Activated CD8-positive, alpha-beta memory T cell treated with anti-CD3 and anti-CD28 coated beads, Interleukin-2, amount 10 ng/mL, durations not matched to agents 7 days and 5 days (primary cell): ENCODE data around the gene GPR173. TPM values are rescaled to one million over a fixed set of nuclear protein-coding genes. Genes with fewer than 3 reads are reported as not detected.

Source experiments
- ATAC-seq: fragments of 150-1000 bp; cut with Tn5 transposase; one replicate; pipeline ENCODE4 v1.10.0; 2021; ENCODE audit warnings: moderate library complexity
- CTCF ChIA-PET: fragments of 350-600 bp; sonication (Branson Sonifier 250); formaldehyde crosslinking; loops from one replicate; lab custom pipeline; 2021; ENCODE audit warnings: antibody characterized with exemption; lab: Charles Lee
- DNase-seq: peaks from one replicate; pipeline ENCODE4 v3.0.0-alpha.2; 2020
- H3K27ac Mint-ChIP-seq: one replicate; pipeline ENCODE4 v1.8.0; 2021; ENCODE audit warnings: mild to moderate bottlenecking, mixed read lengths
- H3K27me3 Mint-ChIP-seq: one replicate; pipeline ENCODE4 v1.8.0; 2021; ENCODE audit warnings: mixed read lengths
- H3K36me3 Mint-ChIP-seq: one replicate; pipeline ENCODE4 v1.8.0; 2021; ENCODE audit warnings: mild to moderate bottlenecking, mixed read lengths
- H3K4me1 Mint-ChIP-seq: one replicate; pipeline ENCODE4 v1.8.0; 2021; ENCODE audit warnings: mixed read lengths
- H3K4me3 Mint-ChIP-seq: one replicate; pipeline ENCODE4 v1.8.0; 2021; ENCODE audit warnings: mild to moderate bottlenecking, moderate library complexity, mixed read lengths
- H3K9me3 Mint-ChIP-seq: one replicate; pipeline ENCODE4 v1.8.0; 2022; ENCODE audit warnings: low read depth, mixed read lengths
- total RNA-seq, 2 experiments: library from RNA; stranded (reverse); gene quantifications; one replicate each; pipeline ENCODE4 v1.2.3, GENCODE V29; 2021

GPR173 gene
- total RNA-seq, 2 experiments from 2014 or later: 0.20 TPM; not detected in 1

DNA sequence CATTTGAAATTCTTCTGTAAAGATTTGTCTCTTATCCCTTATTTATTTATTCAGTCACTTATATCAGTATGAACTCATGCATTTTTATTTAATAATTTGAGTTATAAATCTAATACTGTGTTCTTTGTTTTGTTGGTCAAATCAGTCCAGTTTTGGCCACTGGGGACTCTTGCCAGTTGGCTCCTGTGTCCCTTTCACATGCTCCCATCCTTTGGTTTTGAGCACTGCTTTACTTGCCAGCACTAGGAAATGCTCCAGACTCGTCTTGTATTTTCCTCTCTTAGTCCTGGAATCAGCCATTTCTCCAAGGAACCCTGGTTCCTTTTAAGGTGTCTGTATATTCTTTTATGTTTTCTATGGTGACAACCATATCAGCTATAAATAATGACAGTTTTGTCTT lies 73.4 kb downstream of the GPR173 start:
- Mint-ChIP-seq H3K27ac (no peak overlapping the region), H3K4me1 (peaks cover 10% of the 10 kb centered on the region), H3K36me3 (peaks cover 8% of the 10 kb centered on the region), H3K9me3 (peaks cover 2% of the 10 kb centered on the region), H3K27me3 (no peaks in the 10 kb centered on the region), H3K4me3 (no peak overlapping the region)
- ATAC-seq (no peak), DNase-seq (no peak)
- CTCF ChIA-PET: no interaction called here

DNA sequence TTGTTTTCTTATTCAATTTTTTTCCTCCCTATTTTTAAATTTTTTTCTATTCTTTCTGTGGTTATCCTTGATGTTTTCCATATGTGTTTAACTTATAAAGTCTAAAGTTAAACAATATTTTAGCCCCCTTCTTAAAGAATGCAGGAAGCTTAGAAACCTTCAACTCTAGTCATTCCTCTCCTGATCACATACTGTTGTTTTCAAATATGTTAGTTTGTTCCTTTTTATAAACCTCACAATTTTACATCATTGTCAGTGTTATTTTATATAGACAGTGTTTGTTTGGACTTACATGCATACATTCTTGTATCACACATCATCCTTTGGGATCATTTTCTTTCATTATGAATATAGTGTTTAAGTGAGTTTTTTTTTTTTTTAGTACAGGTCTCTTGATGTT lies 76.9 kb downstream of the GPR173 start:
- Mint-ChIP-seq H3K36me3 (peaks cover 8% of the 10 kb centered on the region), H3K27me3 (no peaks in the 10 kb centered on the region), H3K4me1 (peaks cover 10% of the 10 kb centered on the region), H3K9me3 (peaks cover 2% of the 10 kb centered on the region), H3K4me3 (no peak overlapping the region), H3K27ac (no peak overlapping the region)
- ATAC-seq: no peak
- DNase-seq: no peak
- CTCF ChIA-PET: no interaction called here

DNA sequence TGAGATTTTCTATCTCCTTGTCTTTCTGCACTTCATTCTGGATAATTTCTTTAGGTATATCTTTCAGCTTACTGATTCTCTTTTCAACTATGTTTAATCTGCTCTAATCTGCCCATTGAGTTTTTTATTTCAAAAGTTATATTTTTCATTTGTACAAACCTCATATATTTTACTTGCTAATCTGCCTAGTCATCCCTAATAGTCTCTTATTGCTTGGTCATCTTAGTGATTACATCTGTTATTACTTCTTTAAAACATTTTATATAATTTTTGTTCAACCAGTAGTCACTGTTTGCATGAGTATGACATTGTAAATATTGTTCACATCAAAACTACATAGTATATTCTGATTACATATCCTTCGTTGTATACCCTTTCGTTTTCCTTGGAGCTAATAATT lies 77.8 kb downstream of the GPR173 start:
- H3K27me3 Mint-ChIP-seq: no peaks in the 10 kb centered on the region
- H3K27ac Mint-ChIP-seq: no peak overlapping the region
- CTCF ChIA-PET: no interaction called here
- no peak overlapping the region for H3K4me3 Mint-ChIP-seq
- H3K4me1 Mint-ChIP-seq: peaks cover 10% of the 10 kb centered on the region
- DNase-seq (no peak), ATAC-seq (no peak)
- H3K9me3 Mint-ChIP-seq: peaks cover 2% of the 10 kb centered on the region
- H3K36me3 Mint-ChIP-seq: peaks cover 8% of the 10 kb centered on the region

DNA sequence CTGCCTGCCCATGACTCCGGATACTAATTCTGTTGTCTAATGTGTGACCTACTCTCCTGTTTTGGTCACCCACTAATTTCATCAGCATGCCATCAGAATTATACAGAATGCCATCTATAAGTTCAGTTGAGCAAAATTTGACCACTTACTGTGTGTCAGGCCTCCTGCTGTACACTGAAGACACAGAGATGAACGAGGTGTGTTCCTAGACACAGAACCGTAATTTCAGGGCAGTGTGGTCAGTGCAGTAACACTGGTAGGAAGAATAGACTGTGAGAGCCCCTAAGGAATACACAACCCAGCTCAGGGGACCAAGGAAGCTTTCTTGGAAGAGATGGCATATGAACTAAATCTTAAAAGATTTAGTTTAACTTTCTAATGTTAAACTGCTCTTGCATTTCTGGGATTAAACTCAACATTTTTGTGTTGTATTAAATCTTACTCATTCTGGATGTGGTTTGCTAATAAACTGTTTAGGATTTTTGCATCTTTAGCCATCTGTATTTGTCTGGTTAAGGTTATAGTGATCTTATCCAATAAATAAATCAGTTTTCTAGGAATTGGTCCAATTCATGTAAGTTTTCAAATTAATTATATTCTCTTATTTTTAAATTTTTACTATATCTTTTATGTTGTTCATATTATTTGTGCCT lies 79.6 kb downstream of the GPR173 start:
- no peak for DNase-seq
- Mint-ChIP-seq H3K4me1 (peaks cover 10% of the 10 kb centered on the region), H3K4me3 (no peak overlapping the region), H3K27me3 (no peaks in the 10 kb centered on the region), H3K27ac (no peak overlapping the region), H3K36me3 (peaks cover 8% of the 10 kb centered on the region), H3K9me3 (peaks cover 2% of the 10 kb centered on the region)
- CTCF ChIA-PET: no interaction called here
- no peak for ATAC-seq

Other genes starting within 250 kb of the GPR173 start
- gene XAGE5, start 237.5 kb upstream of the GPR173 start, total RNA-seq: not detected
- gene XAGE3, start 180.7 kb upstream of the GPR173 start, total RNA-seq: not detected
- gene FAM156B, start 151.5 kb upstream of the GPR173 start, total RNA-seq: 10 to 100 TPM; 13.3 to 20.2 TPM
- 10 to 100 TPM; 22.6 to 25.1 TPM for gene FAM156A, start 90.3 kb upstream of the GPR173 start, total RNA-seq
- gene TSPYL2, start 33.6 kb downstream of the GPR173 start, total RNA-seq: 10 to 100 TPM; 19.3 to 29.5 TPM
- gene KANTR, start 45.4 kb downstream of the GPR173 start, total RNA-seq: 10 to 100 TPM in 1 of 2 experiments, 1 to 10 TPM in 1; 6.2 to 14.4 TPM
- 10 to 100 TPM; 91.2 to 93.1 TPM for gene KDM5C, start 176.4 kb downstream of the GPR173 start, total RNA-seq
- under 1 TPM in 1 of 2 experiments, not detected in 1; 0.40 TPM for gene IQSEC2, start 232.8 kb downstream of the GPR173 start, total RNA-seq